NCI-H2227 treated with DMSO at 0.1 percent for 48 hours (cell line): ENCODE measurements around the gene GADD45G.

Source experiments
- DNase-seq: peaks from one replicate; lab custom pipeline; 2025; lab: John Stamatoyannopoulos, UW

Gene GADD45G

GRCh38 chr9:89592963-89593726, 11.7 kb upstream of the GADD45G start:
- DNase-seq: no peak

GRCh38 chr9:89593727-89594427, 10.9 kb upstream of the GADD45G start:
- DNase-seq: peak; percentile 28

- DNase-seq: no peak
Observed at GRCh38 chr9:89594811-89595550, 9.8 kb upstream of the GADD45G start.

GRCh38 chr9:89595646-89596045, 9.2 kb upstream of the GADD45G start:
- no peak for DNase-seq

- no peak for DNase-seq
Observed at GRCh38 chr9:89596937-89597555, 7.8 kb upstream of the GADD45G start.

- peak; percentile 13 for DNase-seq
Observed at GRCh38 chr9:89597711-89598362, 7.0 kb upstream of the GADD45G start.

GRCh38 chr9:89598363-89598713, 6.5 kb upstream of the GADD45G start:
- no peak for DNase-seq

- no peak for DNase-seq
Observed at GRCh38 chr9:89598926-89599325, 5.9 kb upstream of the GADD45G start.

- DNase-seq: no peak
Observed at GRCh38 chr9:89600831-89601230, 4.0 kb upstream of the GADD45G start.

GRCh38 chr9:89601306-89601705, 3.5 kb upstream of the GADD45G start:
- no peak for DNase-seq

- DNase-seq: no peak
Observed at GRCh38 chr9:89601856-89602562, 2.8 kb upstream of the GADD45G start.

GRCh38 chr9:89602978-89603766, 1.6 kb upstream of the GADD45G start:
- DNase-seq: peak; percentile 71

- peak; percentile 48 for DNase-seq
Observed at GRCh38 chr9:89603767-89604665, 796 bp upstream of the GADD45G start.

GRCh38 chr9:89605465-89606048, 745 bp downstream of the GADD45G start:
- DNase-seq: no peak

- no peak for DNase-seq
Observed at GRCh38 chr9:89606049-89606623, 1.3 kb downstream of the GADD45G start.

- no peak for DNase-seq
Observed at GRCh38 chr9:89606624-89607311, 2.0 kb downstream of the GADD45G start.

- DNase-seq: no peak
Observed at GRCh38 chr9:89608641-89609335, 4.0 kb downstream of the GADD45G start.
